IPS-18c (cell line): ENCODE results near the gene MT1B.
"Not testable (repeated sequence)": the region's sequence is repeated elsewhere in the genome, so short reads cannot be mapped to it uniquely, and the experiment has no call there.

Source experiments
- H3K4me3 ChIP-seq: 2 replicates; pipeline ENCODE4 v1.7.0; 2013; ENCODE audit warnings: low read depth, mild to moderate bottlenecking, low read length, moderate library complexity; ENCODE audit not compliant: insufficient read depth
- H3K9me3 ChIP-seq: one replicate; pipeline ENCODE4 v1.6.1; 2013; ENCODE audit warnings: mild to moderate bottlenecking, low read length, moderate library complexity; ENCODE audit not compliant: control insufficient read depth, insufficient read depth

The MT1B gene

DNA sequence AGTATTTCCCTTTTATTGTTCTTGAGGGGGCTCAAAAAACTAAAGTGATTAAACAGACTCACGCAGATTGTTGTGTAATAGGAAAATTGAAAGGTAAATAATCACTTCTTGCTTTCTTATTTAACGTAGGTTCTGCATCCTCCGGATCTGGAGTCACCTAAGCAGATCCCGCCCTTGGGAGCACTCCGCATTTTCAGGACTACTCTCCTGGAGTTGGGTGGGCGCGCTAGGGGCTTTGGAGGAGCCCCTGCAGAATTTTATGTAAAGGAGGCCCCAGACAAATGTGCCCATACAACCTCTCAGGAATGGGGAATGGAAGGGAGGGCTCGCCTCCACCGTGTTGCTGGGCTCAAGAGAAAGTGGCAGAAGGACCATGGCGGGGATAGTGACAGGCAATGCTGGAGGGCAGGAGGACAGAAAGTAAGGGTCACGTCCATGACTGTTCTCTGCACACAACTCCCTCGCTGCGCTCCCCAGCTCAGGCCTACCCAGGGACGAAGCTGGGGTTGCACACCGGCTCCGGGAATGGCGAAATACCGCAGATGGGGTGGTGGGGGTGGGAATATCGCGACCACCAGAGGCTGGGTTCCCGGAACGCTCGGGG lies 35.0 kb upstream of the MT1B start:
- Histone ChIP-seq H3K4me3 (peak overlapping the region; percentile 57), H3K9me3 (no peaks in the 10 kb centered on the region)

DNA sequence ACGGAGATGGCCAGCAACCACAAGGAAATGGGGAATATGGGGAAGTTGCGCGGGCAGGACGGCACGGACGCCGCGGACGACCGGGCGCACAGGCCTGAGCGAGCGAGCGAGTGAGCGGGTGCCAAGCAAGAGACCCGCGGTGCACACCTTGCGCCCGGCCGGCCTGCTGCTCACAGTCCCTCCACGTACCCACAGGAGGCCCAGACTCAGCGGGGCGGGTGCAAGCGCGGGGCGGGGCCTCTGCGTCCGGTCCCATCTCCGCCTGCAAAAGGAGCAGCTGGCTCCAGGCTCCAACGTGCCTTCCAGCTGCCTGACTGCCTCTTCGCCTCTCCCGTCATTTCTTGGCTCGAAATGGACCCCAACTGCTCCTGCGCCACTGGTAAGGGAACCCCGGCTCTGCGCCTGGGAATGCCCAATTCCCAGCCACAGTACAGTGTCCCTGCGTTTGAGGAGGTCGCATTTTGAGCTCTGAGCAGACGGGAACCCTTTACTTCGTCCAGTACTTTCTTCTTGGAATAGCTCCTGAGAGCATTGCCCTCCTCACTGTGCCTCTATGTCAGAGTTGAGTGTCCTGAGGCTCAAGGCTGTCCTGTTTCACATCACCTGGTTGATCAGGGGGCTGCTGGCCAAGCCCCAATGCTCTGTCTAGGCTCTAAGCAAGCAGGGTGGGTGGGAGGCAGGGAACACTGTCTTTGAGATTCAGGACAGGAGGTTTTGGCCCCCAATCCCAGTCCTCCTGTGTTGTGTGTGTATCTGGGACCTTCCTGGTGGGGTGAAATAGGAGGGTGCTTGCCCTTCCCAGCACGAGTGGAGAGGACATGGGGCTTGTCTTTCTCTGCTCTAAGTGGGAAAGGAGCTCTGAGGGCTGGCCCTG lies 34.2 kb upstream of the MT1B start:
- peak overlapping the region; percentile 57 for H3K4me3 ChIP-seq

DNA sequence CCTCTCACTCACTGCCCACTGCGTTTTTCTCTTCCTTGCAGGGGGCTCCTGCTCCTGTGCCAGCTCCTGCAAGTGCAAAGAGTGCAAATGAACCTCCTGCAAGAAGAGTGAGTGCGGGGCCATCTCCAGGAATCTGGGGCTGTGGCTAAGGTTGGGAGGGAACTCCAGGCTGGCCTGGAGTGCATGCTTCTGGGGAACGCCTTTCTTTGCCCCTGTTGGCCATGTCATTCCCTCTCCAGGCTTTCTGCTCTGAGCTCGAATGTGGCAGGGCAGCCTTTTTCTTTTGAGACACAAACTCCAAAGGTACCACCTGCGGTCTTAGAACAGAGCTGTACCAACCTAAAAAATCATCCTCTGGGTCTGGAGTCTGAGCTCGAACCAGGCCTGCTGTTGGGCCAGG lies 33.5 kb upstream of the MT1B start:
- Histone ChIP-seq H3K9me3 (no peaks in the 10 kb centered on the region), H3K4me3 (no peak overlapping the region)

More for the DNA sequence above, 34.2 kb upstream of the MT1B start:
- no peaks in the 10 kb centered on the region for H3K9me3 ChIP-seq

DNA sequence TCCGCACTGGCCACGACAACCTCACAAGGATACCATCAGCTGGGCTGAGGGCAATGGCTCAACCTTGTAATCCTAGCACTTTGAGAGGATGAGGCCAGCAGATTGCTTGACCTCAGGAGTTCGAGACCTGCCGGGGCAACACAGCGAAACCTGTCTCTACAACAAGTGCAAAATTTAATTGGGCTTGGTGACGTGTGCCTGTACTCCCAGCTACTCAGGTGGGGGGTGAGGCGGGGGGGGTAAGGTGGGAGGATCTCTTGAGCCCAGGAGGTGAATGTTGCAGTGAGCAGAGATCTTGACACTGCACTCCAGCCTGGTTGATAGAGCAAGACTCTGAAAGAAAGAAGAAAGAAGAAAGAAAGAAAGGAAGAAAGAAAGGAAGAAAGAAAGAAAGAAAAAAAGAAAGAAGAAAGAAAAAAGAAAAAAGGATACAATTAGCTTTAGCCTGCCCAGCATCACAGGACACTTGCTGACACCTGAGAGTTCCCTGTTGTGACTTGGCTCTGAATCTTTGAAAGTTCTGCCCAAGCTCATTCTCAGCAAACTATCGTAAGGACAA lies 31.3 kb upstream of the MT1B start:
- H3K9me3 ChIP-seq = no peaks in the 10 kb centered on the region
- no peak overlapping the region for H3K4me3 ChIP-seq

DNA sequence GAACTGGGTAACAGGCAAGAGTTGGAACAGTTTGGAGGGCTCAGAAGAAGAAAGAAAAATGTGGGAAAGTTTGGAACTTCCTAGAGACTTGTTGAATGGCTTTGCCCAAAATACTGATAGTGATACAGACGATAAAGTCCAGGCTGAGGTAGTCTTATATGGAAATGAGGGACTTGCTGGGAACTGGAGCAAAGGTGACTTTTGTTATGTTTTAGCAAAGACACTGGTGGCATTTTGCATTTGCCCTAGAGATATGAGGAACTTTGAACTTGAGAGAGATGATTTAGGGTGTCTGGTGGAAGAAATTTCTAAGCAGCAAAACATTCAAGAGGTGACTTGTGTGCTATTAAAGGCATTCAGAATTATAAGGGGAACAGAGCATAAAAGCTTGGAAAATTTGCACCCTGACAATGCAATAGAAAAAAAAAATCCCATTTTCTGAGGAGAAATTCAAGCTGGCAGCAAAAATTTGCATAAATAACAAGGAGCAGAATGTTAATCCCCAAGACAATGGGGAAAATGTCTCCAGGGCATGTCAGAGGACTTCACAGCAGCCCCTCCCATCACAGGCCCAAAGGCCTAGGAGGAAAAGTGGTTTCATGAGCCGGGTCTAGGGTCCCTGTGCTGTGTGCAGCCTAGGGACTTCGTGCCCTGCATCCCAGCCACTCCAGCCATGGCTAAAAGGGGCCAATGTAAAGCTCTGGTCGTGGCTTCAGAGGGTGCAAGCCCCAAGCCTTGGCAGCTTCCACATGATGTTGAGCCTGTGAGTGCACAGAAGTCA lies 29.8 kb upstream of the MT1B start:
- not testable (repeated sequence) for H3K4me3 ChIP-seq, H3K9me3 ChIP-seq

DNA sequence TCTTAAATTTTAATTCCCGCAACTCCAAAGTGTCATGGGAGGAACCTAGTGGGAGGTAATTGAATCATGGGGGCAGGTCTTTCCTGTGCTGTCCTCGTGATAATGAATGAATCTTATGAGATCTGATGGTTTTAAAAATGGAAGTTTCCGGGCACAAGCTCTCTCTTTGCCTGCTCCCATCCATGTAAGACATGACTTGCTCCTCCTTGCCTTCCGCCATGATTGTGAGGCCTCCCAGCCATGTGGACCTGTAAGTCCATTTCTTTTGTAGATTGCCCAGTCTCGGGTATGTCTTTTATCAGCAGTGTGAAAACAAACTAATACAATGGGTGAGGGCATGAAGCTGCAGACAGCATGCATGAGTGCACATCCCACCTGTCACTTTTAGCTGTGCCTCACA lies 28.5 kb upstream of the MT1B start:
- not testable (repeated sequence) for H3K4me3 ChIP-seq, H3K9me3 ChIP-seq

DNA sequence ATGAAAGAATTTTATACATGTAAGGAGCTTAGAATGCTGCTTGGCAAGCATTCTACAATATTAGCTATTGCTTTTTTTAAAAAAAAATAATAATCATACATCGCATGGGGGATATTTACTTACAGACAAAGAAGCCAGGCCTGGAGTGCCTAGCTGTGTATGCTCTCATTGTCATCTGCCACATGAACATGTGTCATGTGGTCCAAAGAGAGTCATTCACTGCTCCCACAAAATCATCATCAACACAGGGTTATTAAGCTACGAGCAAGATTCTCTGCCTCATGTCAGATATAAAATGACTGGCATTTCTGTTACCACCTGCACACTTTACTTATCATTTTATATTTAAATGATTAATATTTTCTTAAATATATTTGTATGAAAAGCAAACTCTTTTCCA lies 28.0 kb upstream of the MT1B start:
- Histone ChIP-seq H3K9me3 (no peaks in the 10 kb centered on the region), H3K4me3 (no peak overlapping the region)

DNA sequence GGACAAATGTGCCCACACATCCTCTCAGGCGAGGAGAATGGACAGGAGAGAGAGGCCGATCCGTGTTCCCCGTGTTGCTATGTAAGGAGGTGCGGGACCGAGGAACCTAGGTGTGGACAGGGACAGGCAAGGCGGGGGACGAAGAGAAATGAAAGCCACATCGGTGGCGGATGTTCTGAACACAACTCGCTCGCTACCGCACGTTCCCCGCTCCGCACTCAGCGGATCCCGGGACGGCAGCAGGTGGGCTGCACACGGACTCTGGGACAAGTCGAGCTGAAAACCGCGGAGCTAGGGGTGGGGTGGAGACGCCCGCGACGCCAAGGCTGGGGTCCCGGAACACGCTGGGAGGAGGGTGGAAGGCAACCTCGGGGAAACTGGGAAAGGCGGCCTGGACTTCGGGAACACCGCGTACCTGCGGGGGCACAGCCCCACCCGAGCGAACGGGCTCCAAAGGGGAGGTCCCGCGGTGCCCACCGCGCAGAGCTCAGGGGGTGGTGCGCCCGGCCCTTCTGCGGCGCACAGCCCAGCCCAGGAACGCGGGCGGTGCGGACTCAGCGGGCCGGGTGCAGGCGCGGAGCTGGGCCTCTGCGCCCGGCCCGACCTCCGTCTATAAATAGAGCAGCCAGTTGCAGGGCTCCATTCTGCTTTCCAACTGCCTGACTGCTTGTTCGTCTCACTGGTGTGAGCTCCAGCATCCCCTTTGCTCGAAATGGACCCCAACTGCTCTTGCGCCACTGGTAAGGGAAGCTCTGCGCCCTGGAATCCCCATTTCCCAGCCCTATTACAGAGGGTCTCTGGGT lies 26.3 kb upstream of the MT1B start, which contains the start of gene MT1E:
Gene MT1E, plus strand, starts transcription at position 642 of the 803 bp plus-strand sequence. Its CDS starts 71 bp downstream, at position 713.
- Histone ChIP-seq H3K9me3 (no peaks in the 10 kb centered on the region), H3K4me3 (peak within 1 kb of the TSS; percentile 64)

DNA sequence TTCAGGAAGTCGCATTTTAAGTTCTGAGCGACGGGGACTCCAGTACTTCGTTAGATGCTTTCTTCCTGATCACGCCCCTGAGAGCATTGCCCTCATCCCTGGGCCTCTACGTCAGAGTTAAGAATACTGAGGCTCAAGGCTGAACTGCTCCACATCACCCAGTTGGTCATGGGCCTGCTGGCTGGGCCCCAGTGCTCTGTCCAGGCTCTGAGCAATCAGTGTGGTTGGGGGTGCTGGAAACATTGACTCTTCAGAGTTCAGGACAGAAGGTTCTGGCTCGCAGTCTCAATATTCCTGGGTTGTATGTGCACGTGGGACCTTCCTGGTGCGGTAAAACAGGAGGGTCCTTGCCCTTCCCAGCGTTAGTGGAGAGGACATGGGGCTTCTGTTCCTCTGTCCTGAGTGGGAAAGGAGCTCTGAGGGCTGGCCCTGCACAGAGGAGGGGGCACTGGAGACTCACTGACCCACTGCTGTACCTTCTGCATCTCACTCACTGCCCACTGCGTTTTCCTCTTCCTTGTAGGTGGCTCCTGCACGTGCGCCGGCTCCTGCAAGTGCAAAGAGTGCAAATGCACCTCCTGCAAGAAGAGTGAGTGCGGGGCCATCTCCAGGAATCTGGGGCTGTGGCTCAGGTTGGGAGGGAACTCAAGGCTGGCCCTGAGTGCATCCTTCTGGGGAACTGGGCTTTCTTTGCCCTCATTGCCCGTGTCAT lies 25.6 kb upstream of the MT1B start:
- H3K4me3 ChIP-seq = peak overlapping the region; percentile 64
- H3K9me3 ChIP-seq = no peaks in the 10 kb centered on the region

DNA sequence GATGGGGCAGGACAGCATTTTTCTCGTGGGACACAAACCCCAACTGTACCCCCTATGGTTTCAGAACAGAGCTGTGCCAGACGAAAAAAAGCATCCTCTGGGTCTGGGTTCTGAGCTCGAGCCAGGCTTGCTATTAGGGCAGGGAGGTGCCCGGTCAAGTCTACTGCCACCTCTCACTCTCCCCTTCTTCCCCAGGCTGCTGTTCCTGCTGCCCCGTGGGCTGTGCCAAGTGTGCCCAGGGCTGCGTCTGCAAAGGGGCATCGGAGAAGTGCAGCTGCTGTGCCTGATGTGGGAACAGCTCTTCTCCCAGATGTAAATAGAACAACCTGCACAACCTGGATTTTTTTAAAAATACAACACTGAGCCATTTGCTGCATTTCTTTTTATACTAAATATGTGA lies 25.0 kb upstream of the MT1B start:
- Histone ChIP-seq H3K4me3 (no peak overlapping the region), H3K9me3 (no peaks in the 10 kb centered on the region)

DNA sequence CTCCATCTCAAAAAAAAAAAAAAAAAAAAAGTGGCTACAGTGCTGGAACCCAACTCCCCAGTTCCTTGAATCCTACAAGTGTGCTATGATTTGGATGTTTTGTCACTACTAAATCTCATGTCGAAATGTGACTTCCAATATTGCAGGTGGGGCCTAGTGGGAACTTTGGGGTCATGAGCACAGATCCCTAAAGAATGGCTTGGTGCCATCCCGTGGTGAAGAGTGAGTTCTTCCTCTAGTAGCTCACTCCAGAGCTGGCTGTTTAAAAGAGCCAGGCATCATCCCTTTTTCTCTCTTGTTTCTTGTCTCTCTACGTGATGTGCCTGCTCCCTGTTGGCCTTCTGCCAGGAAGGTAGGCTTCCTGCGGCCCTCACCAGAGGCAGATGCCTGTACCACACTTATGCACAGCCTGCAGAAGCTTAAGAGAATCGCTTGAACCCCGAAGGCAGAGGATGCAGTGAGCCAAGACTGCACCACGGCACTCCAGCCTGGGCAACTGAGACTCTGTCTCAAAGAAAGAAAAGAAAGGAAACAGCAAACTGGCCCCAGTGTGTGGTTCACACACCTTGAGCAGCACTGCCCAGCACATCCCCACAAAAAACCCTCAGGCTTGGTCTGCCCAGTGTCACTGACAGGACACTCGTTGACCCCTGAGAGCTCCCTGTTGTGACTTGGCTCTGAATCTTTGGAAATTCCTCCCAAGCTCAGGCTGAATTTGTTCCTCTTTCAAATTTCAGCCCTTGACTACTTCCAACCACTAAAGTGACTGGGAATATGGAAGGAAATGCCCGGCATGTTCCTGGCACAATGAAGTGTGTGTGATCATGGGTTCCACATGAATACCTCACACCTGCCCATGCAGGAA lies 23.0 kb upstream of the MT1B start:
- H3K4me3 ChIP-seq = no peak overlapping the region
- H3K9me3 ChIP-seq = no peaks in the 10 kb centered on the region

DNA sequence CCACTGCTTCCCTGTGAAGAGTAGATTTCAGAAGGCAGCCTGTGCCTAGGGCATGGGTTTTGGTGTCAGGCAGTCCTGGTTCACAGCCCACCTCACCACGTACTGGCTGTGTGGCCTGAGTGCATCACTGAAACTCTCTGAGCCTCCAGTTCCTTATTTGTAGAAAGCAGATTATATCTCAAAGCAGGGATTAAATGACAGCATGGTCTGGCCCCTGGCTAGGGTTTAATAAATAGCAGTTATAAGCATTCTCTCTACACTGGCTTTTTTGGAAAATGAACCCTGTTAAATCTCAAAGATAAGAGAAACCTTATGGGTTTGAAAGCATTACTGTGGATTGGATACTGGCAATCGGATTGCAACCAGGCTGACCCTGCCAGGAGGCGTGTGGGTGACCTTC lies 22.2 kb upstream of the MT1B start:
- Histone ChIP-seq H3K9me3 (no peaks in the 10 kb centered on the region), H3K4me3 (no peak overlapping the region)

DNA sequence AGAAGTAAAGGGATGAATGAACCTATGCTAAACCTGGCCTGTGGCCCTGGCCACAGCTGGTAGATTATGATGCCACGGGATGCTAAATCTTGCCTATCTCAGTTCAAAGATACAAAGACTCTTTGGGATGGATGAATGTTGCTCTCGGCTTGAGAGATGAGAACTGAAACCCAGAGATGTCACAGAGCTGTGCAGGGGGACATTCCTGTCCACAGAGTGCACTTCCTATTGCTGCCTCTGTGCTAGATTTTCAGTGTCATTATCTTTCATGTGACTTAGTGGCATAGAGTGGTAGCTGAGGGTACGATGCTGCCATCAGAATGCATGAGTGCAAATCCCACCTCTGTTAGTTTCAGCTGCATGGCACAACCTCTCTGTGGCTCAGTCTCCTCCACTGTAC lies 21.6 kb upstream of the MT1B start:
- Histone ChIP-seq H3K9me3 (no peaks in the 10 kb centered on the region), H3K4me3 (no peak overlapping the region)

DNA sequence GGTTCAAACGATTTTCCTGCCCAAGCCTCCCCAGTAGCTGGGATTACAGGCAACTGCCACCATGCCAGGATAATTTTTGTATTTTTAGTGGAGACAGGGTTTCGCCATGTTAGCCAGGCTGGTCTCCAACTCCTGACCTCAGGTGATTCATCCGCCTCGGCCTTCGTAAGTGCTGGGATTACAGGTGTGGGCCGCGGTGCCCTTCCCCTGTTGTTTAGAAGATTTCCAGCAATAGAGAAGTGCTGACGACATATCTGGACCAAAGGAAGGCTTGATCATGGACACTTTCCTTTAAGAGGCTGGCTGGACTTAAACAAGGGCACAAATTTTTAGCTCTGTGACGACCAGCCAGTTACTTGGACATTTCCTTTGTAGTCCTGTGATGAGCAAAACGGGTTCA lies 20.5 kb upstream of the MT1B start:
- no peaks in the 10 kb centered on the region for H3K9me3 ChIP-seq
- no peak overlapping the region for H3K4me3 ChIP-seq

DNA sequence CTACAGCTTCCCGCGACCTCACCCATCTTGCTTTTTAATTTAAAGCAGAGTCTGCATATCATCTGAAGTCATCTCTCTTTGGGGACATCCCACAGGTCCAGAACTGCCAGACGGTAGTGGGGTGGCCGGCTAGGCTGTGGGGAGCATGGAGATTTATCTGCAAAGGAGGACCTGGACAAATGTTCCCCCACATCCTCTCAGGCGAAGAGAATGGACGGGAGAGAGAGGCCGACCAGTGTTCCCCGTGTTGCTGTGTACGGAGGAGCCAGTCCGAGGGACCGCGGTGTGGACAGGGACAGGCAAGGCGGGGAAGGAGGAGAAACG lies 19.9 kb upstream of the MT1B start:
- peak overlapping the region; percentile 38 for H3K4me3 ChIP-seq
- H3K9me3 ChIP-seq = no peaks in the 10 kb centered on the region
